OCI-LY7 (cell line): ENCODE data around the gene NUP188. TPM values are rescaled to one million over a fixed set of nuclear protein-coding genes. Genes with fewer than 3 reads are reported as not detected.

Experiments used
- BruUV-seq: library from RNA; stranded (reverse); fragments of 400-500 nt; replicated peaks from 2 replicates; lab custom pipeline; 2021; lab: Mats Ljungman, UMichigan
- CTCF ChIA-PET: fragments of 300-600 bp; sonication (Branson Sonifier 250); formaldehyde crosslinking; loops from one replicate; lab custom pipeline; 2022; ENCODE audit warnings: antibody characterized with exemption; ENCODE audit not compliant: unreplicated experiment; lab: Charles Lee
- POLR2A ChIA-PET: fragments of 300-600 bp; sonication (Branson Sonifier 250); formaldehyde crosslinking; loops from one replicate; lab custom pipeline; 2022; ENCODE audit warnings: antibody characterized with exemption; lab: Charles Lee
- DNase-seq: peaks from one replicate; pipeline ENCODE4 v3.0.0-alpha.2; 2015; ENCODE audit warnings: low spot score
- H2AFZ ChIP-seq: fragments of 200-600 bp; sonication (generic), shearing (Covaris generic); 2 replicates; pipeline ENCODE4 v1.6.1; 2014; ENCODE audit warnings: mild to moderate bottlenecking, antibody characterized with exemption, low read length, moderate library complexity
- H3K27ac ChIP-seq: fragments of 200-600 bp; sonication (generic); 2 replicates; pipeline ENCODE4 v1.5.1; 2014; ENCODE audit warnings: mixed run types, low read depth, mild to moderate bottlenecking, moderate library complexity, low read length, inconsistent platforms; ENCODE audit not compliant: poor library complexity, severe bottlenecking
- H3K36me3 ChIP-seq: fragments of 200-600 bp; sonication (generic); 2 replicates; pipeline ENCODE4 v1.6.1; 2014; ENCODE audit warnings: mild to moderate bottlenecking, antibody characterized with exemption, low read length, moderate library complexity, mixed read lengths; ENCODE audit not compliant: insufficient read depth
- H3K4me1 ChIP-seq: fragments of 200-600 bp; sonication (generic); 2 replicates; pipeline ENCODE4 v1.5.1; 2014; ENCODE audit warnings: mild to moderate bottlenecking, low read length; ENCODE audit not compliant: insufficient read depth, poor library complexity, severe bottlenecking
- H3K4me2 ChIP-seq: fragments of 200-600 bp; sonication (generic); 2 replicates; pipeline ENCODE4 v1.6.1; 2014; ENCODE audit warnings: mild to moderate bottlenecking, low read length
- H3K4me3 ChIP-seq: fragments of 200-600 bp; sonication (generic); 2 replicates; pipeline ENCODE4 v1.5.1; 2014; ENCODE audit warnings: mild to moderate bottlenecking, low read depth, low read length; ENCODE audit not compliant: poor library complexity, severe bottlenecking
- H3K79me2 ChIP-seq: fragments of 200-600 bp; sonication (generic); 2 replicates; pipeline ENCODE4 v1.6.1; 2016; ENCODE audit warnings: low read depth, mild to moderate bottlenecking, low read length, moderate library complexity, mixed read lengths; ENCODE audit not compliant: insufficient read depth
- H3K9me2 ChIP-seq: fragments of 200-600 bp; sonication (generic); 2 replicates; pipeline ENCODE4 v1.6.1; 2016; ENCODE audit warnings: mild to moderate bottlenecking, low read length, mixed read lengths; ENCODE audit not compliant: insufficient read depth
- H3K9me3 ChIP-seq: fragments of 200-600 bp; sonication (generic); 2 replicates; pipeline ENCODE4 v1.6.1; 2014; ENCODE audit warnings: mild to moderate bottlenecking, mixed run types, low read length, mixed read lengths
- H4K20me1 ChIP-seq: fragments of 200-600 bp; sonication (generic); 2 replicates; pipeline ENCODE4 v1.6.1; 2014; ENCODE audit warnings: mild to moderate bottlenecking, antibody characterized with exemption, low read length, moderate library complexity, mixed read lengths; ENCODE audit not compliant: insufficient read depth
- CTCF ChIP-seq: fragments of 200-600 bp; sonication (generic); conservative IDR thresholded peaks from 2 replicates; pipeline ENCODE4 v1.5.1; 2014; ENCODE audit warnings: mild to moderate bottlenecking, antibody characterized with exemption, low read length, moderate library complexity, mixed read lengths
- EZH2phosphoT487 ChIP-seq: fragments of 200-600 bp; sonication (generic); IDR thresholded peaks from 2 replicates; pipeline ENCODE4 v1.6.1; 2018; ENCODE audit warnings: low read depth, borderline replicate concordance, mild to moderate bottlenecking, mixed run types, antibody characterized with exemption, low read length, moderate library complexity, mixed read lengths
- intact Hi-C: fragments of 100-400 bp; cut with micrococcal nuclease; formaldehyde crosslinking; loops from one replicate; pipeline ENCODE4 v1.10.0; 2022; ENCODE audit not compliant: unreplicated experiment
- total RNA-seq, 2 experiments: library from RNA; depleted of rRNA in 1 of 2; stranded (reverse); fragments of >200 nt in 1 of 2; shearing (Covaris generic) in 1 of 2; gene quantifications; 2 replicates each; pipeline ENCODE4 v1.2.3, GENCODE V29; 2014 to 2022

NUP188 gene
- total RNA-seq, 2 experiments from 2014 or later, result 73.6 to 83.8 TPM

- Histone ChIP-seq H3K27ac (no peak overlapping the region), H4K20me1 (no peaks in the 10 kb centered on the region), H3K4me3 (no peak overlapping the region), H3K4me2 (no peak overlapping the region), H3K9me2 (no peaks in the 10 kb centered on the region), H3K36me3 (peaks cover 75% of the 10 kb centered on the region), H3K79me2 (no peaks in the 10 kb centered on the region), H3K4me1 (no peaks in the 10 kb centered on the region), H3K9me3 (no peaks in the 10 kb centered on the region), H2AFZ (no peak overlapping the region)
- TF ChIP-seq CTCF, result no peak
- no peak for TF ChIP-seq EZH2phosphoT487
- ChIA-PET CTCF (no interaction called here), POLR2A (interaction anchor here (1.0 kb wide), 1 partner anchor 57 kb away, joined by 3 read pairs; no protein-coding TSS in a partner anchor)
- DNase-seq, result no peak
- intact Hi-C loops, result no loop called here
- no TSS peak for BruUV-seq
These were observed 34.2 kb upstream of the NUP188 start for GRCh38 chr9:128913048-128913900.

- Histone ChIP-seq H3K4me3 (no peak overlapping the region), H3K36me3 (peaks cover 73% of the 10 kb centered on the region), H3K9me2 (no peaks in the 10 kb centered on the region), H4K20me1 (no peaks in the 10 kb centered on the region), H3K79me2 (no peaks in the 10 kb centered on the region), H2AFZ (no peak overlapping the region), H3K9me3 (no peaks in the 10 kb centered on the region), H3K4me1 (peaks cover 5% of the 10 kb centered on the region), H3K4me2 (no peak overlapping the region), H3K27ac (no peak overlapping the region)
- ChIA-PET CTCF (no interaction called here), POLR2A (no interaction called here)
- no TSS peak for BruUV-seq
- DNase-seq, result no peak
- intact Hi-C loops, result no loop called here
- TF ChIP-seq EZH2phosphoT487, result no peak
- no peak for TF ChIP-seq CTCF
These were observed 33.3 kb upstream of the NUP188 start for GRCh38 chr9:128913995-128914772.
